K562 (cell line): Measurements from ENCODE around the gene INSL3. TPM values are rescaled to one million over a fixed set of nuclear protein-coding genes. Genes with fewer than 3 reads are reported as not detected.
A peak's percentile ranks its signal among the peaks of the same experiment; 100 is the strongest.

Source experiments
- POLR2AphosphoS2 ChIP-seq: IDR thresholded peaks from 2 replicates; pipeline ENCODE4 v1.6.1; 2012; ENCODE audit warnings: low read length, improper control_type of control experiment
- SMARCC2 ChIP-seq: fragments of 450-650 bp; IDR thresholded peaks from 2 replicates; pipeline ENCODE4 v1.6.1; 2017; ENCODE audit warnings: antibody characterized with exemption, moderate library complexity, mild to moderate bottlenecking, low read depth
- ZNF766 ChIP-seq: fragments of 200-800 bp; sonication (Bioruptor generic); conservative IDR thresholded peaks from 2 replicates; pipeline ENCODE4 v1.6.1; 2016; ENCODE audit warnings: missing genetic modification characterization, missing compliant biosample characterization
- polyA plus RNA-seq, 8 experiments: library from polyadenylated mRNA; depleted of rRNA in 4 of 8; stranded (reverse) in 5 of 8; unstranded in 3 of 8; fragments of >200 nt; fragmentation: Nextera tagmentation in 2 of 8; fragmentation: Illumina TruSeq in 1 of 8; extraction: Ambion mirVana in 2 of 8; extraction: Trizol in 1 of 8; gene quantifications; 2 replicates each; pipeline versions ENCODE4 v1.2.1 to v1.2.3, GENCODE V29; 2011 to 2014; ENCODE audit warnings: inconsistent platforms in 1 of 8, missing spikeins in 1 of 8
- total RNA-seq, 7 experiments: library from RNA; depleted of rRNA in 6 of 7; stranded (reverse); fragments of >200 nt in 6 of 7; fragmentation: Illumina TruSeq in 2 of 7; extraction: Trizol in 2 of 7; gene quantifications; 2 replicates each; pipeline versions ENCODE4 v1.2.1 to v1.2.3, GENCODE V29; 2011 to 2021; ENCODE audit warnings: low replicate concordance in 1 of 7
- TF ChIP-seq, protein P1 (sequence below): fragments of 450-650 bp; formaldehyde crosslinking; IDR thresholded peaks from 2 replicates; pipeline ENCODE4 v1.4.0; 2020; ENCODE audit warnings: mild to moderate bottlenecking, moderate library complexity
- TF ChIP-seq, protein P2 (sequence below): fragments of 250-450 bp; sonication (Bioruptor Pico); IDR thresholded peaks from 2 replicates; pipeline ENCODE4 v1.4.0; 2020; ENCODE audit warnings: mild to moderate bottlenecking, moderate library complexity
- TF ChIP-seq, protein P3 (sequence below), 2 experiments: fragments of 450-650 bp; formaldehyde crosslinking in 1 of 2; IDR thresholded peaks; 2 replicates each; pipeline versions ENCODE4 v1.4.0 to v1.6.1; 2014 to 2020; ENCODE audit warnings: mild to moderate bottlenecking in 2 of 2, borderline replicate concordance in 1 of 2, low read depth in 1 of 2
- TF ChIP-seq, protein P4 (sequence below): fragments of 450-650 bp; IDR thresholded peaks from 2 replicates; pipeline ENCODE4 v1.6.1; 2017; ENCODE audit warnings: antibody characterized with exemption, mild to moderate bottlenecking
- TF ChIP-seq, protein P5 (sequence below), 2 experiments: fragments of 450-650 bp; IDR thresholded peaks; 2 replicates each; pipeline ENCODE4 v1.6.1; 2016

Gene INSL3
- total and polyA plus RNA-seq, 9 of the 15 experiments (the other 6 are each of a cell fraction or from before 2014, with no cell fraction given): not detected

DNA sequence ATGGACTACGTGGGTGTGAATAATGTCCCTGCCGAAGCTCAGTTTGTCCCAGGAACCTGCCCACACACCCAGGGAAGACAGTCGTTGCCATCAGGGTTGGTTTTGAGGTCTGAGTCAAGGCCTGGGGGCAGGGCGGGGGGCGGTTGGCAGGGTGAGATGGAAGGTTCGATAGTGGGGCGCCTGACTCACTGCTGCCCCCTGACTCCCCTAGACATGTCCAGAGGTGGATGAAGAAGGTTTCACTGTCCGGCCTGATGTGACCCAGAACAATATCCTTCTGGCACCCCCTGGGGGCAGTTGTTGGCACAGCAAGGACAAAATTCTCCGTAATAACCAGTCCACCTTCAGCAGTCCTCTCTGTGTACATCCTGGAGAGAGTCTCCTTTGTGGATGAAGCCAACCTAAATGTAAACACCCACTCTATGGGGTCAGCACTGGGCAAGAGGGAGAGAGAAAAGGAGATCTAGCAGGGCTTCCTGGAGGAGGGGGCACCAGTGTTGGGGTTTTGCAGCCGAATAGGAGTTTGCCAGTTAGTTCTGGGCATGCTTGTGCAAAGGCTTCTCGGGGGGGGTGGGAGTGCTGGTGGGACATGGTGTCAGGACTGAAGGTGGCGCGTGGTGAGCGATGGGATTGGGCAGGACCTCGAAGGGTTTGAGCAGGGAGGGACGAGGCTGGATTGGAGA lies 45.9 kb downstream of the INSL3 start (continued):
- TF ChIP-seq, protein P1, sequence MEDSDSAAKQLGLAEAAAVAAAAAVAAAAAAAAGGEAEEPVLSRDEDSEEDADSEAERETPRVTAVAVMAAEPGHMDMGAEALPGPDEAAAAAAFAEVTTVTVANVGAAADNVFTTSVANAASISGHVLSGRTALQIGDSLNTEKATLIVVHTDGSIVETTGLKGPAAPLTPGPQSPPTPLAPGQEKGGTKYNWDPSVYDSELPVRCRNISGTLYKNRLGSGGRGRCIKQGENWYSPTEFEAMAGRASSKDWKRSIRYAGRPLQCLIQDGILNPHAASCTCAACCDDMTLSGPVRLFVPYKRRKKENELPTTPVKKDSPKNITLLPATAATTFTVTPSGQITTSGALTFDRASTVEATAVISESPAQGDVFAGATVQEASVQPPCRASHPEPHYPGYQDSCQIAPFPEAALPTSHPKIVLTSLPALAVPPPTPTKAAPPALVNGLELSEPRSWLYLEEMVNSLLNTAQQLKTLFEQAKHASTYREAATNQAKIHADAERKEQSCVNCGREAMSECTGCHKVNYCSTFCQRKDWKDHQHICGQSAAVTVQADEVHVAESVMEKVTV (CRISPR knock-in tag): peak; percentile 73; the same call in 1 of the 2 replicates
- TF ChIP-seq, protein P2, sequence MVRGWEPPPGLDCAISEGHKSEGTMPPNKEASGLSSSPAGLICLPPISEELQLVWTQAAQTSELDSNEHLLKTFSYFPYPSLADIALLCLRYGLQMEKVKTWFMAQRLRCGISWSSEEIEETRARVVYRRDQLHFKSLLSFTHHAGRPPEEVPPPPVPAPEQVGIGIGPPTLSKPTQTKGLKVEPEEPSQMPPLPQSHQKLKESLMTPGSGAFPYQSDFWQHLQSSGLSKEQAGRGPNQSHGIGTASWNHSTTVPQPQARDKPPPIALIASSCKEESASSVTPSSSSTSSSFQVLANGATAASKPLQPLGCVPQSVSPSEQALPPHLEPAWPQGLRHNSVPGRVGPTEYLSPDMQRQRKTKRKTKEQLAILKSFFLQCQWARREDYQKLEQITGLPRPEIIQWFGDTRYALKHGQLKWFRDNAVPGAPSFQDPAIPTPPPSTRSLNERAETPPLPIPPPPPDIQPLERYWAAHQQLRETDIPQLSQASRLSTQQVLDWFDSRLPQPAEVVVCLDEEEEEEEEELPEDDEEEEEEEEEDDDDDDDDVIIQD (CRISPR knock-in tag): no peak
- TF ChIP-seq, protein P3, sequence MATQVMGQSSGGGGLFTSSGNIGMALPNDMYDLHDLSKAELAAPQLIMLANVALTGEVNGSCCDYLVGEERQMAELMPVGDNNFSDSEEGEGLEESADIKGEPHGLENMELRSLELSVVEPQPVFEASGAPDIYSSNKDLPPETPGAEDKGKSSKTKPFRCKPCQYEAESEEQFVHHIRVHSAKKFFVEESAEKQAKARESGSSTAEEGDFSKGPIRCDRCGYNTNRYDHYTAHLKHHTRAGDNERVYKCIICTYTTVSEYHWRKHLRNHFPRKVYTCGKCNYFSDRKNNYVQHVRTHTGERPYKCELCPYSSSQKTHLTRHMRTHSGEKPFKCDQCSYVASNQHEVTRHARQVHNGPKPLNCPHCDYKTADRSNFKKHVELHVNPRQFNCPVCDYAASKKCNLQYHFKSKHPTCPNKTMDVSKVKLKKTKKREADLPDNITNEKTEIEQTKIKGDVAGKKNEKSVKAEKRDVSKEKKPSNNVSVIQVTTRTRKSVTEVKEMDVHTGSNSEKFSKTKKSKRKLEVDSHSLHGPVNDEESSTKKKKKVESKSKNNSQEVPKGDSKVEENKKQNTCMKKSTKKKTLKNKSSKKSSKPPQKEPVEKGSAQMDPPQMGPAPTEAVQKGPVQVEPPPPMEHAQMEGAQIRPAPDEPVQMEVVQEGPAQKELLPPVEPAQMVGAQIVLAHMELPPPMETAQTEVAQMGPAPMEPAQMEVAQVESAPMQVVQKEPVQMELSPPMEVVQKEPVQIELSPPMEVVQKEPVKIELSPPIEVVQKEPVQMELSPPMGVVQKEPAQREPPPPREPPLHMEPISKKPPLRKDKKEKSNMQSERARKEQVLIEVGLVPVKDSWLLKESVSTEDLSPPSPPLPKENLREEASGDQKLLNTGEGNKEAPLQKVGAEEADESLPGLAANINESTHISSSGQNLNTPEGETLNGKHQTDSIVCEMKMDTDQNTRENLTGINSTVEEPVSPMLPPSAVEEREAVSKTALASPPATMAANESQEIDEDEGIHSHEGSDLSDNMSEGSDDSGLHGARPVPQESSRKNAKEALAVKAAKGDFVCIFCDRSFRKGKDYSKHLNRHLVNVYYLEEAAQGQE (IDR thresholded peaks at IDR 0.05; ENCODE audit: borderline replicate concordance): peak; percentile 87
- TF ChIP-seq, protein P3 (CRISPR knock-in tag; IDR thresholded peaks at IDR 0.05; ENCODE audit: low read depth): no peak
- TF ChIP-seq SMARCC2: no peak
- TF ChIP-seq ZNF766: 0 out of 2 replicates have a peak, but pooled peaks have one; percentile 23
- TF ChIP-seq, protein P4, sequence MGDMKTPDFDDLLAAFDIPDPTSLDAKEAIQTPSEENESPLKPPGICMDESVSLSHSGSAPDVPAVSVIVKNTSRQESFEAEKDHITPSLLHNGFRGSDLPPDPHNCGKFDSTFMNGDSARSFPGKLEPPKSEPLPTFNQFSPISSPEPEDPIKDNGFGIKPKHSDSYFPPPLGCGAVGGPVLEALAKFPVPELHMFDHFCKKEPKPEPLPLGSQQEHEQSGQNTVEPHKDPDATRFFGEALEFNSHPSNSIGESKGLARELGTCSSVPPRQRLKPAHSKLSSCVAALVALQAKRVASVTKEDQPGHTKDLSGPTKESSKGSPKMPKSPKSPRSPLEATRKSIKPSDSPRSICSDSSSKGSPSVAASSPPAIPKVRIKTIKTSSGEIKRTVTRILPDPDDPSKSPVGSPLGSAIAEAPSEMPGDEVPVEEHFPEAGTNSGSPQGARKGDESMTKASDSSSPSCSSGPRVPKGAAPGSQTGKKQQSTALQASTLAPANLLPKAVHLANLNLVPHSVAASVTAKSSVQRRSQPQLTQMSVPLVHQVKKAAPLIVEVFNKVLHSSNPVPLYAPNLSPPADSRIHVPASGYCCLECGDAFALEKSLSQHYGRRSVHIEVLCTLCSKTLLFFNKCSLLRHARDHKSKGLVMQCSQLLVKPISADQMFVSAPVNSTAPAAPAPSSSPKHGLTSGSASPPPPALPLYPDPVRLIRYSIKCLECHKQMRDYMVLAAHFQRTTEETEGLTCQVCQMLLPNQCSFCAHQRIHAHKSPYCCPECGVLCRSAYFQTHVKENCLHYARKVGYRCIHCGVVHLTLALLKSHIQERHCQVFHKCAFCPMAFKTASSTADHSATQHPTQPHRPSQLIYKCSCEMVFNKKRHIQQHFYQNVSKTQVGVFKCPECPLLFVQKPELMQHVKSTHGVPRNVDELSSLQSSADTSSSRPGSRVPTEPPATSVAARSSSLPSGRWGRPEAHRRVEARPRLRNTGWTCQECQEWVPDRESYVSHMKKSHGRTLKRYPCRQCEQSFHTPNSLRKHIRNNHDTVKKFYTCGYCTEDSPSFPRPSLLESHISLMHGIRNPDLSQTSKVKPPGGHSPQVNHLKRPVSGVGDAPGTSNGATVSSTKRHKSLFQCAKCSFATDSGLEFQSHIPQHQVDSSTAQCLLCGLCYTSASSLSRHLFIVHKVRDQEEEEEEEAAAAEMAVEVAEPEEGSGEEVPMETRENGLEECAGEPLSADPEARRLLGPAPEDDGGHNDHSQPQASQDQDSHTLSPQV: no peak
- no peak for TF ChIP-seq POLR2AphosphoS2
- TF ChIP-seq, protein P5, sequence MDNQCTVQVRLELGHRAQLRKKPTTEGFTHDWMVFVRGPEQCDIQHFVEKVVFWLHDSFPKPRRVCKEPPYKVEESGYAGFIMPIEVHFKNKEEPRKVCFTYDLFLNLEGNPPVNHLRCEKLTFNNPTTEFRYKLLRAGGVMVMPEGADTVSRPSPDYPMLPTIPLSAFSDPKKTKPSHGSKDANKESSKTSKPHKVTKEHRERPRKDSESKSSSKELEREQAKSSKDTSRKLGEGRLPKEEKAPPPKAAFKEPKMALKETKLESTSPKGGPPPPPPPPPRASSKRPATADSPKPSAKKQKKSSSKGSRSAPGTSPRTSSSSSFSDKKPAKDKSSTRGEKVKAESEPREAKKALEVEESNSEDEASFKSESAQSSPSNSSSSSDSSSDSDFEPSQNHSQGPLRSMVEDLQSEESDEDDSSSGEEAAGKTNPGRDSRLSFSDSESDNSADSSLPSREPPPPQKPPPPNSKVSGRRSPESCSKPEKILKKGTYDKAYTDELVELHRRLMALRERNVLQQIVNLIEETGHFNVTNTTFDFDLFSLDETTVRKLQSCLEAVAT (IDR thresholded peaks at IDR 0.05): no peak
